ENCODE results near the gene MIDN.

DNA sequence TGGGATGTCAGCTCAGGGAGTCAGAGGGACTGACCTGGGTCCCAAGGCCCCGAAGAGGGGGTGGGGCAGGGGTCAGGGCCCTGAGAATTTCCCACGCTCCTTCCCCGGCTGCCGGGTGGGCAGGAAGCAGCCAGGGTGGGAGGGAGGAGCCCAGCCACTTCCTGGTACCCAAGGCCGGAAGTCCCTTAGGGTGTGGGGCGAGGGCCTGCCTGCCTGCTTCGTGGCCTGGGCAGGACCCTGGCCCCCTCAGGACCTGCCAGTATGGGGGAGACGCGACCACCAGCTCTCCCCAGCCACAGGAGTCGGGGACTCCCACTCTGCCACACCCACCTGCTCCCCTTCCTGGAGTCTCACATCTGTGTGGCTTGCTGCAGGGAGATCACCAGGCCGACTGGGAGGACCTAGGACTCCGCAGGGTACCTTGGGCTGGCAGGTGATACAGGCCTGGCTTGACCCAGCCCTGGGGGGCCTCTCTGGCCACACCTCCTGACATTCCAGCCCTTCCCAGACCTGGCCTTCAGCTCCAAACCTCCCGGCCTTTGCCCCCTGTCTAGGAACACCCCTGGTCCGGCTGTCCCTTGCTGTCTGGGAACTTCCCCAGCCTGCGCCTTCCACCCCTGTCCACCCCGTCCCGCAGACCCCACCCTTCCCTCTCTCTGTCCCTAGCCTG, 11.0 kb downstream of the MIDN start:
- no peak for TF ChIP-seq TAF1 (IDR thresholded peaks at IDR 0.05; ENCODE audit: borderline replicate concordance, low read depth, low read length)
- peak; percentile 92 for TF ChIP-seq POLR2A (IDR thresholded peaks at IDR 0.05; ENCODE audit: low read depth, low read length)

Data from GM12892 (cell line).